ENCODE measurements around the gene PTDSS2.
"Not testable (repeated sequence)": the region's sequence is repeated elsewhere in the genome, so short reads cannot be mapped to it uniquely, and the experiment has no call there.

PTDSS2 gene

DNA sequence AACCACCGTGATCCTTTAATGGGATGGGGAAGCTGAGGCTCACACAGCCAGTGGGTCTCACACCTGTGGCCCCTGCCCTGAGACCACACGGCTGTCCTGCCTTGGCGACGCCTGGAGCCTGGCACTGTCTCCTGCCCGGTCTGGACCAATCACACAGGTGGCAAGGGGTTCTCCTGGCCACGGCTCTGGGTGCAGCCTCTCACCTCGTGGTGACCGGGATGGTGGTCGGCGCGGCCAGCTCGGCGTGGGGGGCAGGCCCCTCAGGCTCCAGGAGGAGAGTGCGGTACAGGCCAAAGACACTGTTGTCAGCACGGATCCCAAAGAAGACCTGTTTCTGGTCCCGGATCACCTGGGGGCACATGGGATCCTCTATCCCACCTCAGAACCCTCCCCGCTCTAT lies 17.0 kb upstream of the PTDSS2 start:
- no peak for DNase-seq (ENCODE audit: low read depth)

DNA sequence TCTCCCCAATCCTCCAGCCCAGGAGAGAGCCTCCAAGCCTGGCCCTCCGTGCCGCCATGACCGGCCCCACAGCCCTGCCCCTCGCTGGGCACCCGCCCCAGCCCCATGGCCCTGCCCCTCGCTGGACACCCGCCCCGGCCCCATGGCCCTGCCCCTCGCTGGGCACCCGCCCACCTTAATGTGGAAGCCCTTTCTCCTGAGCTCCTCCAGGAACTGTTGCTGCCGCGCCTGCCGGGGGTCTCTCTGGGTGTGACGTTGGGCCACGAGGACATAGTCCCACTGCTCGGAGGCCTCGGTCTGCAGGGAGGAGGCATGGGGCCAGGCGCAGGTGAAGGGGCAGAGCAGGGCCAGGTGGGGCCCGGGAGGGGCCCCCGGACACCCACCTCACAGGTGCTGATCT lies 16.4 kb upstream of the PTDSS2 start:
- no peak for DNase-seq (ENCODE audit: low read depth)

DNA sequence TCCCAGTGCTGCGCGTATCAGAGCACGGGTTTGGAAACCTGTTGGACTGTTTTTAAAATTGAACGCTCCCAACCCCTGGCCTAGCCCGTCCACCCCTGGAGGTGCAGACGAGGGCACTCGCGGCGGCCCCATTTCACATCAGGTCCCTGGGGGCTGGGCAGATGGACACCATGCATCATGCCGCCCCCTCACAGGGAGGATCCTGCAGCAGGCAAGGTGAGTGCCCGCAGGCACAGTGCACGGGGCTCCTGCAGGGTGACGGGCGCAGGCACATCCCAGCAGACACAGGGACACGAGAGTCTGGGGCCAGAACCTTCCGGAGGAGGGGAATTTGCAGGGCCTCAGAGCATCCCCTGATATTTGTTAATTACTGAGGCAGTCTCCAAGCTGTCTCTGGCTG lies 15.6 kb upstream of the PTDSS2 start:
- DNase-seq (ENCODE audit: low read depth), result no peak

DNA sequence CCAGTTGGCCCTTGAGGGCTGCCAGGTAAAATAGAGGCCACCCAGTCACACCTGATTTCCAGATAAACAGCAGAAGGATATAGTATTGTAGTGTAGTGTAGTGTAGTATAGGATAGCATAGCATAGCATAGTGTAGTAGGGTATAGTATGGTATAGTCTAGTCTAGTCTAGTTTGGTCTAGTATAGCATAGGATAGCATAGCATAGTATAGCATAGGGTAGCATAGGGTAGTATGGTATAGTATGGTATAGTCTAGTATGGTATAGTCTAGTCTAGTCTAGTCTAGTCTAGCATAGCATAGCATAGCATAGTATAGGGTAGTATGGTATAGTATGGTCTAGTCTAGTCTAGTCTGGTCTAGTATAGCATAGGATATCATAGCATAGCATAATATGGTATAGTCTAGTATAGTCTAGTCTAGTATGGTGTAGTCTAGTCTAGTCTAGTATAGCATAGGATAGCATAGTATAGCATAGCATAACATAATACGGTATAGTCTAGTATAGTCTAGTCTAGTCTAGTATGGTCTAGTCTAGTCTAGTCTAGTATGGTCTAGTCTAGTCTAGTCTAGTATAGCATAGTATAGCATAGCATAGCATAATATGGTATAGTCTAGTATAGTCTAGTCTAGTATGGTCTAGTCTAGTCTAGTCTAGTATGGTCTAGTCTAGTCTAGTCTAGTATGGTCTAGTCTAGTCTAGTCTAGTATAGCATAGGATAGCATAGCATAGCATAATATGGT lies 14.9 kb upstream of the PTDSS2 start:
- DNase-seq (ENCODE audit: low read depth), result not testable (repeated sequence)

DNA sequence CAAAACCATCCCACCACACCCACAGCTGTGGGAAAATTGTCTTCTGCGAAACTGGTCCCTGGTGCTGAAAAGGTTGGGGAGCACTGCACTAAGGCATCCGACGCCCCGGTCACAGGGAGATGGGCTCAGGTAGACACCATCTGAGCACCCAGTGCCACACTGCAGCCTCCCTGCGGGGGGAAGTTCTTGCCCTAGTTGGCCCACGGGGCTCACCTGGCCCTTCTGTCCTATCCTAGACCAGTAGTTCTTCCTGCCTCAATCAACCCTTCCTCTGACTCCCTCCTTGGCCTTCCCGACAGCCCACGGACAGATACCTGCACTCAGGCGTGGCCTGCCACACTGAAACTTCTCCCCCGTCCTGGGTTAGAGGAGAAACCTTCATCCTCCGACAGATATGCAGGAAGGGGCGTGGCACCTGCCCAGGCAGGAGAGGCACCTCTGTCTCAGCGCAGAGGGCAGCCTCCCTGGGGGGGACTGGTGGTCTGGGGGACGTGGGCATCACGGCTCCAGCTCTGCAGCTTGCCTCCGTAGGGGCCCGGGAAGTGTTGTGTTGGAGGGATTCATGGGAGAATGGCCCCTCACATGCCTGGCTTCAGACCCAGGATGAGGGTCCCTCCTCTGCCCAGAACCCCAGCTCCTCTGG lies 12.7 kb upstream of the PTDSS2 start:
- DNase-seq (ENCODE audit: low read depth), result no peak

DNA sequence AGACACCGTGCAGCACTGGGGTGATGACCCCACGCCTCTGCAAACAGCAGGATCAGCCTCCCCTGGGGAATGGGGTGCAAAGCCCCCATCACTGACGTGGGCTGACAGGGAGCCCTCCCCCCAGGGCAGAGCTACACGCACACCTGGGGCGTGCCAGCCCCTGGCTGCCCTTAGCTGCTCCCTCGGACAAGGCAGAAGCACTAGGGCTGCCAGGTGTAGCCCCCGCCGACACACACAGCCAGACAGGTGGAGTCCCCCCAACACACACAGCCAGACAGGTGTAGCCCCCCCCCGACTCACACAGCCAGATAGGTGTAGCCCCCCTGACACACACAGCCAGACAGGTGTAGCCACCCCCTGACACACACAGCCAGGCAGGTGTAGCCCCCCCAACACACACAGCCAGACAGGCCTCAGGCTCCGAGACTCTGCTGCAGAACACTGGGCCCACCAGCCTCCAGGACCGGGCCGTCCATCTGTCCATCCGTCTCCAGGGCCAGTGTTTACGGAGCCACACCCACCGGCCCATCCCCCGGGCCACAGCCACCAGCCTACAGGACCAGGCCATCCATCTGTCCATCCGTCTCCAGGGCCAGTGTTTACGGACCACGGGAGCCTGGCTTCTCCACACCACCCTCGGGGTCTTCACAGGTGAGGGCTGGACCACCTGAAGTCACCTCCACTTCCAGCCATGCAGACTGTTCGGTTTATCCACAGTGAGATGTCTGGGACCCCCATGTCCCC lies 11.8 kb upstream of the PTDSS2 start:
- no peak for DNase-seq (ENCODE audit: low read depth)

DNA sequence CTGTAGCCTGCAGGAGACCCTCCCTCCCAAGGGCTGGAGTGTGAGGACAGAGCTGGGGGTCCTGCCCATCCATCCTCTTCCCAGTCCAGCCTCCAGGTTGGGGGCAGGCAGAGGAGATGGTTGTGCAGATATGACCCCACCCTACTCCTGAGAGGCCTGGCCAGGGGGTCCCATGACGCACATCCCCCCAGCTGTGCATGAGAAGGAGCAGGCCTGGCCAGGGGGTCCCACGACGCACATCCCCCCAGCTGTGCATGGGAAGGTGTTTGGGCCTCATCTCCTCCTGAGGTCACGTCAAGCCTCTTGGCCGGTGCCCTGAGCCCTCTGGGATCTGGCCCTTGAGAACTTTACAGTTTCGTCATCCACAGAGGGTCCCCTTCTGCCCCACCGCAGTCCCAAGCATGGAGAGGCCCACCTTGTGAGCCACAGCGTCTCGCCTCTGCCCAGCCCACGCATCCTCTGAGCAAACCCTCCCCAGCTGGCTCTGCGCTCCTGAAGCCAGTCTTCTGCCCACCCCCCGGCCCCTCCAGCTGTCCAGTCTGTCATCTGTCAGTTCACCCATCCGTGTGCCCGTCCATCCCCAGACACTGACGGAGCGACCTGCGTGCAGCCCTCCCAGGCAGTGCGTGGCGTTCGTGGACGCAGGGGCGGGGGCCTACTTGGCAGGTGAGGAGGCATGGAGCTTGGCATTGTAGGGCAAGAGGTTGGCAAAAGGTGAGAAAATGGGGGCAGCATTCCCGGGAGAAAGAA lies 10.6 kb upstream of the PTDSS2 start:
- DNase-seq (ENCODE audit: low read depth), result no peak

DNA sequence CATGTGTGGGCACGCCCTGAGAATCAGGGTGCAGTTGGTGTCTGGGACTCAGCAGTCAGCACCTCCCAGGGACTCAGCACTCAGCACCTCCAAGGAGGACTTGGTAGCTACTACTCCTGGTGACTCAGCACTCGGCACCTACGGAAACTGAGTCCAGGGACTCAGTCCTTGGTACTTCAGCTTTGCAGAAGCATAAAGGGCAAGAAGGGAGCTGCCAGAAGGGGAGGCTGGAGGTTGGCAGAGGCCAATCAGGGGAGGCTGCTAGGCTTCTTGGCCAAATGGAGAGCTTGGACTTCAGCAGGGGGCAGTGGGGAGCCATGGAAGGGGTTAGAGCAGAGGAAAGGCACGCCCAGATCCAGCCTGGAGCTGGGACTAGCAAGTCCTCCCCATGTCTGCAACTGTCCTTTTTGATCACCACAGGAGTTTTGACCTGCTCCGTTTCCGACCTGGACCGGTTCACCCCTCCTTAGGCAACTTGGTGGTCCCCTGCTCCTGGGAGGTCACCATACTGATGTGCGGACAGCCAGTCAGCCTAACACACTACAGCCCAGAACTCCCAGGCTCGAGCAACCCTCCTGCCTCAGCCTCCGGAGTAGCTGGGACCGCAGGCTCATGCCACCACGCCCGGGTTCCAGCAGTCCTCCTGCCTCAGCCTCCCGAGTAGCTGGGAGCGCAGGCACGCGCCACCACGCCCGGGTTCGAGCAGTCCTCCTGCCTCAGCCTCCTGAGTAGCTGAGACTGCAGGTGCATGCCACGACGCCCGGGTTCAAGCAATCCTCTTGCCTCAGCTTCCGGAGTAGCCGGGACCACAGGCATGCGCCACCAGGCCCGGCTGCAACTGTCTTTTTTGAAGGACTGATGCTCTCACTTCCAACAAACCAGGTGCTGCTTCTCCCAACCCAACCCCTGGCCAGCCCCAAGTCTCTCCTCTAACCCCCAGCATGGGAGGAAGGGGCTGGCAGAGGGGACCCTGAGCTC lies 9.7 kb upstream of the PTDSS2 start:
- DNase-seq (ENCODE audit: low read depth), result peak; percentile 21

DNA sequence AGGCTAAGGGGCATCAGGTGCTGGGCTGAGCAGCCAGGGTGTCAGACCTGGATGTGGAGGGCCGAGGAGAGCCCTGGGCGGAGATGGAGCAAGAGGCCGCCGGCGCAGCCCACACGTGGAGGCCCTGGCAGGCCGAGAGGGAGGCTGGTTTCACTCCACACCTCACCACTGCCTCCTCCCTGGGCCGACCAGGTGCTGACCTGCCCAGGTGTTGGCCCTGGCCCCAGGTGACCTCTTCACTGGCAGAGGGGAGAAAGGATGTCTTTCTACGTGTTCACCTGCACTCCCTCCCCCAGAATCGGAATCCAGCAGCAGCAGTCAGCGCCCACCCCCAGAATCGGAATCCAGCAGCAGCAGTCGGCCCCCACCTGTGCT lies 9.0 kb upstream of the PTDSS2 start:
- no peak for DNase-seq (ENCODE audit: low read depth)

DNA sequence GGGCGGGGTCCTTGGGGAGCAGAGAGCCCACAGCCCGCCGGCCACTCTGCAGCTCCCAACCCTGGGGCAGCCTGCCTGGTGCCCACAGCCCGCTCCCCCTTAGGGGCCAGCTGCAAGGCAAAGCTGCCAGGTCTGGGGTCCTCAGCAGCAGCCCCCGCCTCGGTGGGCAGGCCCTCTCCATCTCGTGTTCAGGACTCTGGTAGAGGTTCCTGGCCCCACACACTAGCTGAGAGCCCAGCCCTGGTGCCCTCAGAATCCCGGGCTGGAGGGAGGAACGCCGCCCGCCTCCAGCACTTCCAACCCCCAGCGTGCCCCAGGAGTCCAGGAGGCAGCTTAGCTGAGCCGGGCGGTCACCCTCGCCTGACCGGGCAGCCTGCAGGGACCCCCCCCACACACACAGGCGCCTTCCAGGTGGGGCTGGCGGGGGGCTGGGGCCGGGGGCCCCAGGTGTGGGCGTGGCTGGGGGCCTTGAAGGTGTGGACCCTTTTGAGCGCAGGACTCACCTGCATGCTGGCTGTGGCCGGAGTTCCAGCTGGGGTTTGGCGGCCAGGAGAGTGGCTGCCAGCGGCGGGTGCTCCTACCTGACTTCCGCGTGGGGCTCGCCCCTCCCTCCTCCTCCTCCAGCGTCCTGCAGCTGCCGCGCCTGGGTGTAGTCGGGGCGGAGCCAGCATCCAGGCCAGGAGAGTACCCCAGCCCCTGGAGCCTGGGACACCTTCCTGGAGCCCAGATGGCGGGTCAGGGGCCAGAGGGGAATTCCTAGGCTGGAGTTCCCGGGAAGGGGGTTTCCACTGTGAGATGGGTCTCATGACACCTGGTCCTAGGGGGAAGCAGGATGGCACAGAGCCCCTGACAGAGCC lies 8.4 kb upstream of the PTDSS2 start, which contains the start of gene ANO9:
TSS of gene ANO9 (minus strand) at position 594 of the 857 bp plus-strand sequence. CDS start at position 509, 85 bp downstream.
- DNase-seq (ENCODE audit: low read depth), result no peak

DNA sequence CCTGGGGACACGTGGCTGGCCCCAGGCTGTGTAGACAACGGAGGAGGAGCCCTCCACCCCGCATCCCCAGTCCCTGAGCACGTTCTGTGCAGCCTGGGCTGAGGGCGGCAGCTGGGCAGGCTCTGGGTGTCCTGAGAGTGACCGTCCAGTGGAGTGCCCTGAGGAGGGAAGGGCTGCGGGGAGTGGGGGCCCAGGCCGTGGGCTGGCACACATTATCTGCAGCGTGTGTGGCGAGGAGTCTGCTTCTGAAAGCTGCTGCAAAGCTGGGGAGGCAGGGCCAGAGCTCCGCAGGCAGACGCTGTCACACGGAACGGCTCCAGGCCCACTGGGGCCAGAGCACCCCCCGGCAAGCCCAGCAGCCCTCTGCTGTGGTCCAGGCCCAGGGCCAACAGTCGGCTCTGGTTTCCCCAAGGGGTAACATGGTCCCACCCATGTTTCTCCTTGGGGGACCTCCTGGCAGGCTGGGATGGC lies 7.4 kb upstream of the PTDSS2 start:
- DNase-seq (ENCODE audit: low read depth), result no peak

DNA sequence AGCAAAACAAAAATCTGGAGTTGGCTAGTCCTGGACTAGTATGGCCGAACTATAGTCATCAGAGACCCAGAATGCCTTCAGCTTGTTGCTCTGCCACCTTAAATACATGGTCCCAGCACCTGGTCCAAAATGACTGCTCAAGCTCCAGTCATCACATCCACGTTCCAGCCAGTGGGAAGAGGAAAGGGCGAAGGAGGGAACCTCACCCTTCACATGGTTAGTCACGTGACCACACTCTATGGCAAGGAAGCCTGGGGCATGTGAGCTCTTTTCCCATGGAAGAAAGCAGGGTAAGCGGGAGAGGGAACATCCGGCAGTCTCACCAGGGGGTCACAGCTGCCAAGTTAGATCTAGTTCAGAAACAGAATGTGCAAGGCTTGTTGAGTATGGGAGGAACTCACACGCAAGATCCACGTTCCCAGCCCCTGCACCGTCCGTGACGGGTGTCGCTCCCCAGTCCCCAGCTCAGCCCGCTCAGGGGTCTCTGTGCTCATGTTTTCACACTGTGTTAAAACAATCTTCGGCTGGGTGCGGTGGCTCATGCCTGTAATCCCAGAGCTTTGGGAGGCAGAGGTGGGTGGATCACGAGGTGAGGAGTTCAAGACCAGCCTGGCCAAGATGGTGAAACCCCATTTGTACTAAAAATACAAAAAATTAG lies 6.4 kb upstream of the PTDSS2 start:
- DNase-seq (ENCODE audit: low read depth), result peak; percentile 27

DNA sequence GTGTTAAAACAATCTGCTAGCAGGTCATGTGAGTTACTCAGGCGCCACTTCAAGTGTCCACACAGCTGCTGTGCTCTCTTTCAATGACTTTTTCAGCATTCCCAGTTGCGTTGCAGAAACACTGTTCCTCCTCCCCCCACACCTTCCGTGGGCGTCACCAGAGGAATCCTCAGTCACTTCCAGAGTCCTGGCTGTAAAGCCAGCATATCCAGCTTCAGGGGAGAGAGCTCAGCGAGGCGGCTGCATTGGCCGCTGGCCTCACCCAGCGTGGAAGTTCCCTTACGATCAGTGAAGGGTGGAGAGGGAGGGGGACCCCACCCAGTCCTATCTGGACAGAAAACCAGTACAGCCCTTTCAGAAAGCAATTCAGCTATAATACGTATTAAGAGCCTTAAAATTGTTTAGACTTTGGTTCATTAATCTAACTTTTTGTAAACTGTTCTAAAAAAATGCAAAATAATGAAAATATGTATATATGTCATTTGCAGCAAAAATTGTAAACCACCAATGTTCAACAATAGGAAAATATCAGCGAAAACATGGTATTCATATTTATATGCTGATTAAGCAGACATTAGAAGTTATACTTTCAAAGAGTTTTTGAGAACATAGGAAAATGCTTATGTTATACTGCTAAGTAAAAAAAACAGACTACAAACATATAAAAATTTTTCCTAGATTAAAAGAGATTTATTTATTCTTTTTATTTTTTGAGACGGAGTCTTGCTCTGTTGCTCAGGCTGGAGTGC lies 5.5 kb upstream of the PTDSS2 start:
- peak; percentile 27 for DNase-seq (ENCODE audit: low read depth)

DNA sequence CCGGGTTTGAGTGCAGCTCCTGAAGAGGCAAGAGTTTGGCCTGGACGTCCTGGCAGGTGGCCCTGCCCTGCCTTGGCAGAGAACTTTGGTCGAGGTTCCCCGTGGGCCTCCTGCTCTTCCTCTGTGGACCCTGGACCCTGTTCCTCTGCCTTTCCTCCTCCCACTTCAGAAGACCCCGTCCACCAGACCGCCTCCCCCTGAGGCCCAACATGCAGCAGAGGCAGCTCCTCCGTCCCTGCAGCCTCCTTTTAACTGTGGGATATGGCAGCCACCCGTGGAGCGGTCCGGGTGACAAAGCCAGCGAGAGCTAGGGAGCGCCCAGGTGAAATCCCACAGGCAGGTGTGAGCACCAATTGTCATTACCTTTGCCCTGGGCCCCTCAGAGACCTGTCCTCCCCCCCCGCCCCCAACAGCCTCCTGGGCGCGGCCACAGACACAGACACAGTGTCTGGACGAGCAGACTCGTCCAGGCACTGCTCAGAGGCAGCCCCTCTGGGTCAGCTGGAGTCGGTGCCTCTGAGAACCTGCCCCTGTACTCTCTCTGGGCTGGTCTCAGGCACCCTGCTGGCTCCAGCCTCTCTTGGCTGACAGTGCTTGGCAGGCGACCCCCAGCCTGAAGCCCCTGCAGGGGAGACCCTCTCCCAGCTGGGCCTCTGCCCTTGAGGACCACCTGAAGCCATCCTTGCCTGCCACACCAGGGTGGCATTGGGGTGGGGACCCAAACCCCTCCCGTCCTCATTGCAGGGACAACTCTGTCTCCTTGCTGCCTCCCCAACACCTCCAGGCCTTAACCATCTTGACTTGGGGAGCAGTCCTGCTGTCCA lies 4.1 kb upstream of the PTDSS2 start:
- DNase-seq (ENCODE audit: low read depth), result no peak

DNA sequence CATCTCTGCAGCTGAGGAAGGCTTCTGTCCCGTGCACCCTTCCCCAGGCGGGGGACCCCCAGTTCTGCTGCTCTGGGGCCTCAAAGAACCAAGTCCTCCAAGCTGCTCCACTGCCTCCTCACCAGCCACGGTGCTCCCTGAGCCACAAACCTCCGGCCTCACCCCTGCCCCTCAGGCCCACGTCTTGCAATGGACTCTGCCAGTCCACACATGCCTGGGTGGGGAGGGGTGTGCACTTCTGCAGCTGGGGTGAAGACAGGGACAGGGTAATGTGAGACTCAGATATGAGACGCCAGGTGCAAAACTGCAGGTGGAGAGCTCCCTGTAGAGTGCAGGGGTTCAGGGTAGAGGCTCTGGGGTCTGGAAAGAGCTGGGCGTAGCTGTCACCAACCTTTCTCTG lies 3.2 kb upstream of the PTDSS2 start:
- DNase-seq (ENCODE audit: low read depth), result no peak

DNA sequence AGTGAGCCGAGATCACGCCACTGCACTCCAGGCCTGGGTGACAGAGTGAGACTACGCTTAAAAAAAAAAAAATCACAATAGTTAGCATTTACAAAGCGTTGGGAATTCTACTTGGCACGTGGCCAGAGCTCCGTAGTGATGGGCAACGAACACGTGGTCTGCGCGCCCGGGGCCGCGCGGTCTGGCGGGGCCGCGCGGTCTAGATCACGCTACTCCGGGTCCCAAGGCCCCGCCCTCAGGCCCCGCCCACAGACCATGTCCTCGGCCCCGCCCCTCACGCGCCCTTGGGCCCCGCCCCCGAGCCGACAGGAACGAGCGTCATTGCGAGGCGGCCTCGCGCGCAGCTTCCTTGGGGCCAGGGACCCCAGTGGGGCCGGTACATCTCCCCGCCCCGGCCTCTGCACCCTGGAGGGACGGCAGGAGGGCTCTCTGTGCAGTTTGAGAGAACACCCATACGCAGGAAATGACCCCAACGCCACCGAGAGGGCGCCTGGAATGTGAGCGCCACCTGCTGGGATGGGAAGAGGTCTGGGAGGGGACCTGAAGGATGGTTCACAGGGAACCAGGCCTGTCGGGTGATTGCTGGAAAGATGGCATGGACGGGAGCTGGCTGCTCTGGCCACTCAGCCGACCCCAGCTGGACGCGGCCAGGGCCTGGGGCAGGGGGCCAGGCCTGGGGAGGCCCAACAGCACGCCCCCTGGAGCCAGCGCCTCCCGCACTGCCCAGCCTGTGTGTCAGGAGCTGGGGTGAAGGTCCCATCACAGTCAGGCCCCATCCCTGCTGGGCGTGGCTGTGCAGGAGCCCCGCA lies 2.0 kb upstream of the PTDSS2 start:
- peak; percentile 89 for DNase-seq (ENCODE audit: low read depth)
